GM12801 (cell line): ENCODE measurements around the gene GRIN2C.

Source experiments
- TF ChIP-seq, protein P1 (sequence below): IDR thresholded peaks from one replicate; pipeline ENCODE4 v1.5.1; 2011; ENCODE audit warnings: control low read depth; ENCODE audit not compliant: insufficient read length; ENCODE audit errors: extremely low read depth

The GRIN2C gene

DNA sequence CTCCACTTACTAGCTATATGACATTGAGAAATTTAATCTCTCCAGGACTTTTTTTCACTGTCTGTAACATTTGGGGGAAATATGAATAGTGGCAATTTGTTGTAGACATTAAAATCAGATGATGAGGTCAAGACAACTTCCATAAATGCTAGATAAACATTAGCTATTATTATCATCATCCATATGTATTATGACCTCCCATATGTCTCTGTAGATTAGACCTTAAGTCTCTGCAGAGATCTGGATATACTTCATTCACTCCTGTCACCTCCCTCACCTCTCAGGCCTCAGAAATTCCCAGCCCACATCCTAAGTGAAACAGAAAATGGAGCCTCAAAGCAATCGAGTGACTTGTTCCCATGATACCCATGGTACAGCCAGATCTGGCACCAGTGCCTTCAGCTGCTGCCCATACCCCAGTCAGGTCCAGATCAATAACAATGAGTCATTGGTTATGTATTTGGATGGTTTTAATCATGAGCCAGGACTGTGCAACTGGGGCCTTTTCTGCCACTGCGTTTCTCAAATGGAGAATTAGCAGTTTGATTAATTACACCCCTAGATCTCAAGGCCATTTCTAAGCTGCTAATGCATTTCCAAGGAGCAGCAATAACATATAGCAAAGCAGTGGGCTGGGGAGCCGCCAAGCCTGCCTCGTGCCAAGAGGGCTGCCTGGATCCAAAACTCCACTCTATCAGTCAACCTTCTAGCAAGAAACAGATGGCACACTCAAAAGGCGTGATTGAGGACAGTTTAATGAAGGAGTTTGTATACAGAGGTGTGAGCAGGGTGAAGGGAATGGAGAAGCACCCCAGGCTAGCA, 15.7 kb upstream of the GRIN2C start:
- TF ChIP-seq, protein P1, sequence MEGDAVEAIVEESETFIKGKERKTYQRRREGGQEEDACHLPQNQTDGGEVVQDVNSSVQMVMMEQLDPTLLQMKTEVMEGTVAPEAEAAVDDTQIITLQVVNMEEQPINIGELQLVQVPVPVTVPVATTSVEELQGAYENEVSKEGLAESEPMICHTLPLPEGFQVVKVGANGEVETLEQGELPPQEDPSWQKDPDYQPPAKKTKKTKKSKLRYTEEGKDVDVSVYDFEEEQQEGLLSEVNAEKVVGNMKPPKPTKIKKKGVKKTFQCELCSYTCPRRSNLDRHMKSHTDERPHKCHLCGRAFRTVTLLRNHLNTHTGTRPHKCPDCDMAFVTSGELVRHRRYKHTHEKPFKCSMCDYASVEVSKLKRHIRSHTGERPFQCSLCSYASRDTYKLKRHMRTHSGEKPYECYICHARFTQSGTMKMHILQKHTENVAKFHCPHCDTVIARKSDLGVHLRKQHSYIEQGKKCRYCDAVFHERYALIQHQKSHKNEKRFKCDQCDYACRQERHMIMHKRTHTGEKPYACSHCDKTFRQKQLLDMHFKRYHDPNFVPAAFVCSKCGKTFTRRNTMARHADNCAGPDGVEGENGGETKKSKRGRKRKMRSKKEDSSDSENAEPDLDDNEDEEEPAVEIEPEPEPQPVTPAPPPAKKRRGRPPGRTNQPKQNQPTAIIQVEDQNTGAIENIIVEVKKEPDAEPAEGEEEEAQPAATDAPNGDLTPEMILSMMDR: no peak

DNA sequence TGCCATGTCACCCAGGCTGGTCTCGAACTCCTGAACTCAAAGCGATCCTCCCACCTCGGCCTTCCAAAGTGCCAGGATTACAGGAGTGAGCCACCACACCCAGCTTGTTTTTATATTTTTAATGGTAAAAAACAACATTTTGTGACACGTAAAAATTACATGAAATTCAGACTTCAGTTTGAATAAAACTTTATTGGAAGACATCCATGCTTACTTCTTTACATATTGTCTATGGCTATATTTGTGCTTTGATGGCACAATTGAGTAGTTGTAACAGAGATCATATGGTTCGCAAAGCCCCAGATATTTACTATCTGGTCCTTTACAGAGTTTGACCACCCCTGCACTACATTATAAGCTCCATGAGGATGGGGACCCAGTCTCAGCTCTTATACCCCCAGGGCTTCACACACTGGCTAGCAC, 14.9 kb upstream of the GRIN2C start:
- TF ChIP-seq, protein P1: no peak

DNA sequence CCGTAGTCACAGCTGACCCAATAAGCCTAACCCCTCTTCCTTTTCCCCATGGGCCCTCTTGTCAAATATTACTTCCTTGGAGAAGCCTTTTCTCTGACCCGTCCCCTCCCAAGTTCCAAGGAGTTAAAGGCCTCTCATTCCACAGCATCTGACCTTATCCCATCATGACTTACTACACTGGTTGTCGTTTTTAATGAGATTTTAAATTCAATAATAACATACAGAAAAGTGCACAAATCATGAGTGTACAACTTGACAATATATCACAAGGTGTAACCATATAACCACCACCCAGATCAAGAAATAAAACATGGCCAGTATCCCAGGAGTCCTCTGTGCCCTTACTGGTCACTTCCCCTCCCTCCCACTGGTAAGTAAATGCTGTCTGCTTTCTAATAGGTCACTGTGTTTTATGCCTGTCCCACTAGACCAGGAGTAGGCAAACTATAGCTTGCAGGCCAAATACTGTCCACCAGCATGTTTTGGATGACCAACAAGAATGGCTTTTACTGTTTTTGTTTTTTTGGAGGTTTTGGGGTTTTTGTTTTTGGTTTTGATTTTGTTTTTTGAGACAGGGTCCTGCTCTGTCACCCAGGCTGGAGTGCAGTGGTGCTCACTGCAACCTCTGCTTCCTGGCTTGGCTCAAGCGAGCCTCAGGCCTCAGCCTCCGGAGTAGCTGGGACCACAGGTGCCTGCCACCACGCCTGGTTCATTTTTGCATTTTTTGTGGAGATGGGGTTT, 14.4 kb upstream of the GRIN2C start:
- TF ChIP-seq, protein P1: no peak

DNA sequence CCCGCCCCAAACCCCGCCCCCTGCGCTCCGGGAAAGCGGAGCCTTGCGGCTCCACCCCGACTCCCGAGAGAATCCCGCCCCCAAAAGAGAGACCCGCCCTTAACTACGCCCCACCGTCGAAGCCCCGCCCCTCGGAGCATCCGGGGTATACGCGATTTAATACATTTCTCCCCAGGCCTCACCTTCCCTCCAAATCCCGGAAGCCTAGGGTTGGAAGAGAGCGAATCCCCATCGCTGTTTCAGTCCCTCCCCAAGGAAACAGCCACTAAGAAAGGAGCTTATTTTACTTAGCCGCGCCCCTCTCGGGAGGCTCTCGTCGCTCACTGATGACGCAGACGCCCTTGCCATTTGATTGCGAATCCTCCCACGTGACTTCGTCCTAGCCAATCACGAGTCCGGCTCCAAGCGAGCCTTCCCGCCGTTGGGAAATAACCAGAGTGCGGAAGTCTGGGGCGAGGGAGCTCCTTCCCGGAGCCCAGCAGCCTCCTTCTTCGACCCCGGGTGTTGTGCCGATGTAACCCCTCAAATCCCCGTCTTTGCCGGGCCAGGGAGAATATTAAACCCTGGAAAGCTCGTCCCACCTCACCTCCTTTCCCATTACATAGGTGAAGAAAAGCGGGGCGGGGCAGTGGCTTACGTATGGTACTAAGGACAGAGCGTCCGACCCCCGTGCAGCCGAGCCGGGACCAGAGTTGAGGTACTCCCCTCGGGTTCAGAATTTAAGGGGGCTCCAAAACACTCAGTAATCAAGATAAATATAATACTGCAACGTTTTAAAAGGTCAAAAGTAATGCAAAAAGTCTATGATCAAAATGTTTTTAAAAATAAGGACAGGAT, 13.6 kb upstream of the GRIN2C start:
- TF ChIP-seq, protein P1: no peak

DNA sequence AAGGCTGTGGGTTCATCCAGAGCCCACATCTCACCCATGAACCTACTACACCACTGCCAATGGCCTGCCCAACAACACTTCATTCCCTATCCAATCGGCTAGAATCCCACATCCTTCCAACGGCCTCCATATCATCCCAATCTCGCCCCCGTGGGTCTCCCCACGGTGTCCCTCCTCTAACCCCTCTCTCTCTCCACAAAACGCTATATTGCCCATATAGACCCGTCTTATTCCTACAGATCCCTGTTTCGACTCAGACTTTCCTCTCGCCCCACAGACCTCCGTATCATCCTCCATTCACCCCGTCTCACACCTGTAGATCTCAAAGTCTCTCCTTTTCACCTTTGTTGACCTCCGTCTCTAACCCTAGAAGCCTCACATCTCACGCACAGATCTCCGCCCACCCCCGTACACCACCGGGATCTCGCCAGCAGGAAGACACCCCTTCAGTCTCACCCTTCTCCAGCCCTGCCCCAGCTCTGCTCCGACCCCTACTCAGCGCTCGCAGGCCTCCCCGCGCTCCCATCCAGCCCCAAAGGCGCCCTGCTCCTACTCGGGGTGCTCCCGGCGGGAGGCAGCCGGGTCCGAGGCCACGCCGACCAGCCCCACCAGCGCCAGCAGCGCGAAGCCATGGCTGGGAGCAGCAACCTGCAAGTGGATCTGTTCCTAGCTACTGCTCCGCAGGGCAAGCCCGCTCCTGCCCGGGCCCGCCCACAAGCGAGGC, 12.8 kb upstream of the GRIN2C start, which contains the start of gene FDXR:
Gene FDXR (minus strand): TSS at position 682 of the 724 bp plus-strand sequence. CDS start 50 bp downstream, at position 632.
- TF ChIP-seq, protein P1: no peak

DNA sequence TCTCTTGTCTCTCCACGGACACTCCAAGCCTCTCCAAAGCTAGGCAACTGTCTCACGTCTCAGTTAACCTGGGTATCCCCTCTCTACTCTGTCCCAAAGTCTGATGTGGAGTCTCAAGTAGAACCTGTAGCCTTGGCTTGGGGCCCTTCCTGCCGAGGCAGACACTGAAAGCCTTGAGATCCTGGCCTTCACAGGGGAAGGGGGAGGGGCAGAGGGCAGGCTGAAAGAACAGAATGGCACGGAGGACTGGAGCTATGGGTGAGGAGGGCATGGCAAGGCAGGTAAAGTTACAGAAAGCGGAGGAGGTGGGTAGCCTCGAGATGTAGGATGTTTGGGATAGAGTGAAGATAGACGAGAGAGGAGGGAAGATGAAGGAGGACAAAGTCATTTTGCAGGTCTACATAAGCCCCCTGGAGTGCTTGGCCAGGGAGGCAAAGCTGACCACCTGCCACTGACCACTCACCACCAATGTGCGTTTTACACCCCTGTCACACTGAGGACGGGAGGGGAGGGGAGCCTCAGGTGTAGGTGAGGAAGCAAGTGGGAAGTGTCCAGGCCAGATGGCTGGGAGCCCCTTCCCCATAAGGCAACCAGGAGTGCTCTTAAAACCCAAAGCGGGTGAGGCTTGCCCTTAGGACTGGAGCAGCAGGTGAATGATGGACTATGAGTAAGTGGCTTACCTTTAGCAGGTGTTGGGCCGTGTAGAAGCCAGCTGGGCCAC, 11.8 kb upstream of the GRIN2C start:
- TF ChIP-seq, protein P1: no peak
